Vagina (tissue), 2 donors: ENCODE measurements around the gene PIK3R1.

Source experiments
- POLR2A ChIP-seq, 2 donors: fragments of 450-650 bp; IDR thresholded peaks; one replicate each; pipeline ENCODE4 v1.6.1; 2017; ENCODE audit warnings: antibody characterized with exemption in 2 of 2, mild to moderate bottlenecking in 2 of 2, moderate library complexity in 2 of 2
- POLR2AphosphoS5 ChIP-seq, 2 donors: sonication (generic); formaldehyde crosslinking; IDR thresholded peaks; one replicate each; pipeline ENCODE4 v1.9.0; 2017; ENCODE audit warnings: antibody characterized with exemption in 2 of 2, mild to moderate bottlenecking in 2 of 2, low read depth in 1 of 2; ENCODE audit not compliant: insufficient read depth in 1 of 2
- TF ChIP-seq, protein P1 (sequence below), 3 experiments: fragments of 450-650 bp in 2 of 3; fragments of 200-600 bp in 1 of 3; sonication (generic) in 1 of 3; IDR thresholded peaks; one replicate each; pipeline ENCODE4 v1.5.1; 2017 to 2019; ENCODE audit warnings: antibody characterized with exemption in 3 of 3, mild to moderate bottlenecking in 2 of 3, moderate library complexity in 2 of 3

DNA sequence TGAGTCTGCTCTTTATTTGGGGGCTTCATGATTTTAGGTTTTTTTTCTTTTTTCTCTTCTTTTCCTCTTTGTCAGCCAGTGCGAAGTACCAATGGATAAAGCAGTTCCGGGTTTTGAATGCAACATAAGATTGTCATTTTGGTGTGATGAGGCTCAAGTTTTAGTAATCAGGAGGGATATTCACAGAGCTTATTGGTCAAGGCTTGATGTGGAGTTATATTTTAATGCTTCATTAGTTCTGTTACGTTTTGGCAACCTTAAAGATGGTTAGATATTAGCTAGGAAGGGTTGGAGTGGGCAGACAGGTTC is 1.4 kb downstream of the PIK3R1 start:
- TF ChIP-seq, protein P1, sequence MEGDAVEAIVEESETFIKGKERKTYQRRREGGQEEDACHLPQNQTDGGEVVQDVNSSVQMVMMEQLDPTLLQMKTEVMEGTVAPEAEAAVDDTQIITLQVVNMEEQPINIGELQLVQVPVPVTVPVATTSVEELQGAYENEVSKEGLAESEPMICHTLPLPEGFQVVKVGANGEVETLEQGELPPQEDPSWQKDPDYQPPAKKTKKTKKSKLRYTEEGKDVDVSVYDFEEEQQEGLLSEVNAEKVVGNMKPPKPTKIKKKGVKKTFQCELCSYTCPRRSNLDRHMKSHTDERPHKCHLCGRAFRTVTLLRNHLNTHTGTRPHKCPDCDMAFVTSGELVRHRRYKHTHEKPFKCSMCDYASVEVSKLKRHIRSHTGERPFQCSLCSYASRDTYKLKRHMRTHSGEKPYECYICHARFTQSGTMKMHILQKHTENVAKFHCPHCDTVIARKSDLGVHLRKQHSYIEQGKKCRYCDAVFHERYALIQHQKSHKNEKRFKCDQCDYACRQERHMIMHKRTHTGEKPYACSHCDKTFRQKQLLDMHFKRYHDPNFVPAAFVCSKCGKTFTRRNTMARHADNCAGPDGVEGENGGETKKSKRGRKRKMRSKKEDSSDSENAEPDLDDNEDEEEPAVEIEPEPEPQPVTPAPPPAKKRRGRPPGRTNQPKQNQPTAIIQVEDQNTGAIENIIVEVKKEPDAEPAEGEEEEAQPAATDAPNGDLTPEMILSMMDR (IDR thresholded peaks at IDR 0.05), result no peak
- no peak for TF ChIP-seq POLR2A (IDR thresholded peaks at IDR 0.05)
- TF ChIP-seq POLR2AphosphoS5 (IDR thresholded peaks at IDR 0.05; ENCODE audit: insufficient read depth in 1 of 2, low read depth in 1 of 2), result no peak
